HG02610 (cell line): Measurements from ENCODE around the gene GLIS1.
"Not testable (repeated sequence)": the region's sequence is repeated elsewhere in the genome, so short reads cannot be mapped to it uniquely, and the experiment has no call there.

Experiments used
- ATAC-seq: cut with Tn5 transposase; IDR thresholded peaks from one replicate; pipeline ENCODE4 v1.9.1; 2021; ENCODE audit warnings: mild to moderate bottlenecking, moderate library complexity; ENCODE audit not compliant: unreplicated experiment

GLIS1 gene

GRCh38 chr1:53656747-53657530 is 82.0 kb downstream of the GLIS1 start:
- ATAC-seq: no peak

DNA sequence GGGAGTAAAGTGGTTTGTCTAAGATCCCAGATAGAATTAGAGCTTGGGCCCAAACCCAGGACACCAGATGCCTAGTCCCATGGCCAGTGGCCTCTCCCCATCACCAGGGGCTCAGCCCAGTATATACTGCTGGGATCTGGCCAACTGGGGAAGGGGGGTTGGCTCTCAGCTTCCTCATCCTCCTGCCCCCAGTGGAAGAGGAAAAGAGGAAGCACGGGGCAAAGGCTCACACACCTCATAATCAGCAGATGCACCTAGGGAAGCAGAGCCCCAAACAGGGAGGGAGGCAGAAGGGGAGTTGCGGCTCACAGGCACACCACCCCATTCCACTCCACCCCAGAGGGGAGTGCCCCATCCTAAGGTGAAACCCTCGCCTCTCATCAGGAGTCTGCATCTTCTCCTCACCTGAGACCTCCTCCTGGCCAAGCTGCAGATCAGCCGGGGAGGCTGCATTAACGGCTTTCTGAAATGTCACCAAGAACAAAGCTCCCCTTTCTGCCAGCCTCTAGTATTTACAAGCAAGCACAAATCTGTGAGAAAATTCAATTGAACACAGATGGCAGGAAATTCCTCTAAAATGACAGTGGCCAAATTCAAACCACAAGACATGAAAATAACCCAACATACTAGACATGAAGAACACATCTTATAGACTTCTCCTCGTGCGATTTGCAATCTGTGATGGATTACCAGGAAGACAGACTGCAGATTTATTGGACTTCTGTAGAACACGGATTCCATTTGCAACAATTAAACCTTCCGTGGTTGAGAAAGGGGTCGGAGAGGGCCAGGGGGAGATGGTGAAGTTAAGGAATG is 82.8 kb downstream of the GLIS1 start:
- no peak for ATAC-seq

DNA sequence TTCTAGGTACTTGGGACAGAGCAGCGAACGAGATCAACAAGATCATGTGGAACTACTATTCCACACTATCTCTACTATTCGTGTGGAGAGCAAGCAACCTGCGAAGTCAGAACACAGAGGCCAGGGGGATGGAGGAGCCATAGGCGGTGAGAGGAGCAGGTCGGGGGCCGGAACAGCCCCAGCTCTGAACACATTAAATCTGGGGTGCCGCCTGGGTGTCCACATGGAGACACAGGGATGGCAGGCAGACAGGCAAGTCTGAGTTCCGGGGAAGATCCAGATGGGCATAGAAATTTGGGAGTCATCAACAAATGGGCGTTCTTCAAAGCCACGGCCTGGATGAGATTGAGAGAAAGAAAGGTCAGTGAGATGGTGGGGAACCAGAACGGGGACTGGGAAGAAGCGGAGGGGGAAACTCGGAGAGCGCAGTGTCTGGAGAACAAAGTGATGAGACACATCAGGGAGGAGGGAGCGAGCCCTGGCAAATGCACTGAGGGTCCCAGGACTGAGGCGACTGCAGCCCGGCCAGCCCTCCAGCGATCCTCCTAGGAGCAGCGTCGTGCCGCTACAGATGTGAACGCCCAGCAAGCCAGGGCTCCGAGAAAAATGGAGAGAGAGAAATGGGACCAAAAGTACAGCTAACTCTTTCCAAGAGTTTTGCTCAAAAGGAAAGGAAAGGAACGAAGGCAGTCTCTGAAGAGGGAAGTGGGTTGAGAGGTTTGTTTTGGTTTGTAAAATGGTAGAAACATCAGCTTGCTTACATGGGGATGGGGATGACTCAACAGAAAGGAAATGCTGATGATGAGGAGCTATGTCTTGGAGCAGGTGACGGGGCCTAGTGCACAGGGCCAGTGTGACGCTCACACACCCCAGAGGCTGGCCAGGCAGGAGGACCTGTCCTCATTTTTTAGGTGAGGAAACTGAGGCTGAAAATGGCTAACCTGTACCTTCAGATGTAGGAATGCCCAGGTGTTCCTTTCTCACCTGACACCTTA is 84.5 kb downstream of the GLIS1 start:
- no peak for ATAC-seq

- no peak for ATAC-seq
Measured at GRCh38 chr1:53653631-53654030, 85.3 kb downstream of the GLIS1 start.

DNA sequence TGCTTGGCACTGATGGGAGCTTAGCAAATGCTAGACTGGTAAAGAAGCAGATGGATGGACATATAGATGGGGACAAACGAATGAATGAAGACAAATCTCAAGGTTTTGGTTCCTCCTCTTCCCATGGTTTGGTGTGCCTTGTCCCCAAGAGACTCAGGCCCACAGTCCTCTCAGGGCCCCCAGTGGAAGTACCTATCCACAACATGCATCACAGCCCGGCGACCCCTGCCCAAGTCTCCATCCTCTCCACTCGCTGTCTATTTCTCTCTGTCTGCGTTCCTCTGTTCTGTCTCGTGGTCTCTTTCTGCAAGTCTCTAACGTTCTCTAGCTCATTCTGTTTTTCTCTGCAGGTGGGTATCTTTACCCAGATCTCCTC is 85.8 kb downstream of the GLIS1 start:
- ATAC-seq: no peak

DNA sequence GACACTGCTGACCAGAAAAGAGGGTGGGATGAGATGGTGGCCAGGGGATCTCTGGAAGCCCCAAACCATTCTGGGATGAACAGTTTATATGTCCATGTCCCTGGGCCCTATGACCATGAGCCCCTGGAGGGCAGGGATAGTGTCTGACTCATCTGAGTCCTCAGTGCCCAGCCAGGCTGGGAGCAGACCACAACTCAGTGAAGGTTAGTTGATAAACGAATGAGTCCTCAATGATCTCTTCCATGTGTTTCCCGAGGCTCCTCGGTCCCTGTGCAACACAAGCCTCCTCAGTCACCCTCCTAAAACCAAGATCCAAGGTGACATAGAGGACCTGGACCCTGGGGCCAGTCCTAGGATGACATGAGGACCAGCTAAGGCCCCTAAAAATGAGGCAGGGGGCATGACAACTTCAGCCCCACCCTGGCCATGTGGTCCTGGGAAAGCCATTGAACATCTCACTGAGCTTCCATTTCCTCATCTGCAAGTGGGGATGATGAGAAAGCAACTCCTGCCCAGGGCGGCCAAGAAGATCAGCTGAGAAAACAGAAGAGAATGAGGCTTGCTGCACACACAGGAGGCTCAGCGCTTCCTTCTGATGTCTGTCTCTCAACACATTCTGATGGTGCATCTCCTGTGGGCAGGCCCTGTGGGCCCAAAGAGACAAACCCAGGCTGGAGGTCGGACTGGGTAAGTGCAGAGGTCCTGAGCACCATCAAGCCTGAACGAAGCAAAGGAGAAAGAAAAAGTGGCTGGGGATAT is 86.3 kb downstream of the GLIS1 start:
- ATAC-seq: no peak

- ATAC-seq: no peak
Measured at GRCh38 chr1:53651356-53651755, 87.6 kb downstream of the GLIS1 start.

DNA sequence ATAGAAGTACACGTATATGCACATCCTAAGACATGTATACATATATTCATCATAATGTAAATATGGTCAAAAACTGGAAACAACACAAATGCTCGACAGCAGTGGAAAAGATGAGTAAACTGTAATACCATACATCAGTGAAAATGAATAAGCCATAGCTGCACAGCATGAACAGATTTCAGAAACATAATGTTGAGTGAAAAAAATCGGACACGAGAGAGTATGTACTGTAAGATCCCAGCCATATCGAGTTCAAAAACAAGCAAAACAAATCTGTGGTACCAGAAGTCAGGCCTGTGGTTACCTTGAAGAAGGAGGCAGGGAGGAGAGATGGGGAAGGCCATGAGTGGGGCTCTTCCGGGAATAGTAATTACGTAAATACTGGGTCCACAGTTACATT is 90.4 kb downstream of the GLIS1 start:
- no peak for ATAC-seq

- not testable (repeated sequence) for ATAC-seq
Measured at GRCh38 chr1:53647915-53648314, 91.0 kb downstream of the GLIS1 start.

- no peak for ATAC-seq
Measured at GRCh38 chr1:53646732-53647131, 92.2 kb downstream of the GLIS1 start.

DNA sequence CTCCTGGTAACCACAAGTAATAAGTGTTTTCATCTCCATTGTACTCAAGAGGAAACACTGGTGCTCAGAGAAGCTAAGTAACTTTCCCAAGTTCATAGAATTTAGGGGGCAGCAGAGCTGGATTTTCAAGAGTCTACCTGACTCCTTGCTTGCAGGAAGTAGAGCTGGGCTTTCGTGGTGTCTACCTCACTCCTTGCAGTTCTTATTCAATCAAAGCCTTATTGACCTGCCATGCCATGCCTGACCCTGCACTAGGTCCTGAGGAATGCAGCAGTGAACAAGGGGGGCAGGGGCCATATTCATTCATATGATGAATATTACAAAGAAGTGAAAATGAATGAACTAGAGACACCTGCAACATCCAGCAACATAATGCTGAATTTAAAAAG is 93.3 kb downstream of the GLIS1 start:
- ATAC-seq: no peak

DNA sequence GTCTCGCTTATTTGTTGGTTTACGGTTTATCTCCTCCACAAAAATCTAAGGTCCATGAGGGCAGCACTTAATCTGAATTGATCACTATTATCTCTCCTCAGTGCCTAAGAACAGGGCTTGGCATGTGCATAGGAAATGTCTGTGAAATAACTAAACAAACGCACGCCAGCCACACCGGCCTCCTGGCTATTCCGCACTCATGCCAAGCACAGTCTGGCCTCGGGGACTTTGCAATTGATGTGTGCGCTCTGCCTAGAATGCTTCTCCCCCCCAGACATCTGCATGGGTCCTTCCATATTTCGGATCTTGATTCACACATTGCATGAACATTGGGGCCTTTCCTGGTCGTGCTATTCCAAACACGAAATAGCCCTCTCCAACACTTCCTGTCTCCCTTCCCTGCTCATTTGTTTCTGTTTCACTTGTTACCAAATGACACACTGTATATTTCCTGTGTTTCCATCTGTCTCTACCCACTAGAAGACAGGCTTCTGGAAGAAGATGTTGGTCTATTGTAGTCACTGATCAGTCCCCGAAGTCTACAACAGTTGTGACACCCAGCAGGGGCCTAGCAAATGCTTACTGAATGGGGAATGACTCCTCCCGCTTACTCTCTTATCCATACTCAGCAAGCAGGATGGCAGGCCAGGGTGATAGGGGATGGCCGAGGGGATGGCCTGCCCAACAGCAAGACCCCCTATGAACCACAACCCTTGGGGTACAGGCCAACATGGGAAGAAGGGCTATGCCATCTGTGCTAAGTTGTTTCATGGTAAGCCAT is 93.9 kb downstream of the GLIS1 start:
- no peak for ATAC-seq

GRCh38 chr1:53644496-53644895 is 94.5 kb downstream of the GLIS1 start:
- ATAC-seq: no peak

GRCh38 chr1:53643881-53644390 is 95.0 kb downstream of the GLIS1 start:
- no peak for ATAC-seq

DNA sequence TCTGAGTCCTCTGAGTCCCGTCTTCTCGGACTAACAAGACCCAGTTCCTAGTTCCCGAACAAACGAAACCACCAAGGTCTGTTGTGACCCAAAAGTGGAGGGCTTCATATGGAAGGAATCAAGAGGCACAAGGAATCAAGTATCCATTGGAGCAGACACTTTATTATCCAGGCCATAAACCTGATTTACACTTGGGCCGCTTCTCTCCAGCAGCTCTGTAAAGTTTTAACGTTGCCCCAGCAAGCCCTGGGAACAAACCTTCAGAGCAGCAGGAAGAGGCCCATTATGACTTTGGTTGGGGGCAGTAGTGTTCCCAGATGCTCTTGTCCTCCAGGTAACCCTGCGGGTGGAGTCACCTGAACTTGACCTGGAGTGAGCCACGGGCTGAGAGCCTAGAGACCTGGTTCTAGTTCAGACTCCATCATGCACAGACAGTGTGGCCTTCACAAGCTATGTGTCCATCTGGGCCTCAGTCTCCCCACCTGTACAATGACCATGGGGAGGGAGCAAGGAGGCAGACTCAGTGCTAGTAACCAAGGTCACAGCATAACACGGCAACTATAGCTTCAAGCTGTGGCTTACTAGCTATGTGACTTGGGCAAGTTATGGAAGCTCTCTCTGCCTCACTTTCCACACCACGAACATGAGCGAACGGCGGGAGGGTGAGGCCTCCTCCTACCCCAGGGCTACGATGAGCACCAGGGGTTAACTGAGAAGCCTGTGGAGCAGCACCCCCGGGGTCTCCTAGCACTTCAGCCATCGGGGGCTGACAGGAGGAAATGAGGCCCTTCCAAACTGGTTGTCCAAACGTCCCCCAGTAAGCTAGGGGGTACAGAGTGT is 95.7 kb downstream of the GLIS1 start:
- ATAC-seq: no peak

DNA sequence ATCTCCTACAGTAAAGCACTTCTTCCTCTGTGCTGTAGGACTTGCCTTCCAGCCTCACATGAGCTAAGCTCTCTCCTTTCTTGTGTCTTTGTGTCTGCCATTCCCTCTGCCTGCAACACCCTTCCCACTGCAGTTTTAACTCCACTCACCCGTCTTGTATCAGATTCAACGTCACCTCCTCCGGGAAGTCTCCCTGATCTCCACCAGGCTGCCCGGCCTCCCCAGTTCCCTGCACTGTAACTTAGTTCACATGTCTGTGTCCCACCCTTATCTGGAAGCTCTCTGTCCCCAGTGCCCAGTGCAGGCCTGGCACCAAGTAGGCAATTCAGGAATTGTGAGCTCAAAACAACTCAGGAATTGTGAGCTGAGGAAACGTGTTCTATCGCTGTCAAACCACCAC is 96.4 kb downstream of the GLIS1 start:
- ATAC-seq: no peak

DNA sequence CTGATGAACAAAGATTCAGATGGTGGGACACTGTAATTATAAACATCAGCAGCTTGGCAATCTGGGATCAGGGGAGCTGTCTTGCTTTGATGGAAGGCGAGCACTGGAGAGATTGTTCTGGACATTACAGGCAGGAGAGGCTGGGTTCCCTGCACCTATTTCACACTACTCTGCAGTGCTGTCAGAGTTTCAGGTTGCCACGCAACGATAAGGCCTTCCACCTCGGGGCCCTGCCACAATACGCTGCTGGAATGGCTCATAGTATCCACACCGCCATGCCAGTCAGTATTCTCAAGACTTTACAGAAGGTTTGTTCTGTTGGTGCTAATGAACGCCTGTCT is 96.8 kb downstream of the GLIS1 start:
- ATAC-seq: no peak

DNA sequence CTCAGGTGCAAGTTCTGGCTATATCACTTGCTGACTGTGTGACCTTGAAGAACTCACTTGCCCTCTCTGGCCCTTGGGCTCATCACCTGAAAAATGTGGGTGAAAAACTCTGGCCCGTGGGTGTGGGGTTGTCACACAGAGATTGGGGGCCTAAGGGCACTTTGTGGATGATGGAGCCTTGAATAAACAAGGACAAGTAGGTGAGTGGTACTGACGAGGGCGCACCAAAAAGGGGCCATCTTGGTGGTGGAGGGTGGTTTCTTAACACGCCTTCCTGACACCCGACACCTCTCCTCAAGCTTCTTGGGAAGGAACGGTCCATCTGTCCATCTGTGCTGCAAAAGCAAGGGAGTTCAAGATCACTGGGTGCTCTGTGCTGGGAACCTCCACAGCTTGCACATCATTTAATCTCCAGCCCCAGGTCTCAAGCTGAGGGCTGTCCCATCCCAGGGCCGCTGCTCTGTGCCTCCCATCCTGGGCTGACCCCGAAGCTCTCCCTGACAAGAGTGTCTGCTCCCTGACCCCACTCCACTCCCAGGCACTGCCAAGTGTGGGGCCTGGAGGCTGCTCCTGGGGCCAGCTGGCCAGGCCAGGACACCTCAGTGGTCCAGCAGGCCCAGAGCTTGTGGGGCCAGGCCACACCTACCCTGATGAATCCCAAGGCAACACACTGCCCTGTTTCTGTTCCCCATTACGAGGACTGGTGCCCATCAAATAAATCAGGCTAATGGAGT is 97.3 kb downstream of the GLIS1 start:
- ATAC-seq: no peak
